Sciatic nerve (tissue), 2 donors: ENCODE results near the gene SPATA2L. TPM values are rescaled to one million over a fixed set of nuclear protein-coding genes. Genes with fewer than 3 reads are reported as not detected.

ENCODE experiments used
- ATAC-seq: fragments of 200-7000 bp; cut with Tn5 transposase; one replicate; pipeline ENCODE4 v1.9.1; 2020; ENCODE audit warnings: mild to moderate bottlenecking, moderate library complexity
- DNase-seq: peaks from one replicate; pipeline ENCODE4 v3.0.0-alpha.2; 2020; ENCODE audit warnings: low spot score
- intact Hi-C: fragments of 100-400 bp; cut with DNase I; formaldehyde crosslinking; loops from one replicate; pipeline ENCODE4 v1.14.2; 2022
- total RNA-seq: library from RNA; stranded (reverse); fragmentation: NEBNext Ultra II Directional; extraction: Animal tissue kit (Norgen Biotek cat#: 25700); gene quantifications from one replicate; pipeline ENCODE4 v1.2.1, GENCODE V29; 2021
- donor health status: DM: no; HTN: no; CAD: no.
- donor health status: DM: no; HTN: no; CAD: no.

SPATA2L gene, protein sequence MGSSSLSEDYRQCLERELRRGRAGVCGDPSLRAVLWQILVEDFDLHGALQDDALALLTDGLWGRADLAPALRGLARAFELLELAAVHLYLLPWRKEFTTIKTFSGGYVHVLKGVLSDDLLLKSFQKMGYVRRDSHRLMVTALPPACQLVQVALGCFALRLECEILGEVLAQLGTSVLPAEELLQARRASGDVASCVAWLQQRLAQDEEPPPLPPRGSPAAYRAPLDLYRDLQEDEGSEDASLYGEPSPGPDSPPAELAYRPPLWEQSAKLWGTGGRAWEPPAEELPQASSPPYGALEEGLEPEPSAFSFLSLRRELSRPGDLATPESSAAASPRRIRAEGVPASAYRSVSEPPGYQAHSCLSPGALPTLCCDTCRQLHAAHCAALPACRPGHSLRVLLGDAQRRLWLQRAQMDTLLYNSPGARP
- total RNA-seq: 10.6 TPM

DNA sequence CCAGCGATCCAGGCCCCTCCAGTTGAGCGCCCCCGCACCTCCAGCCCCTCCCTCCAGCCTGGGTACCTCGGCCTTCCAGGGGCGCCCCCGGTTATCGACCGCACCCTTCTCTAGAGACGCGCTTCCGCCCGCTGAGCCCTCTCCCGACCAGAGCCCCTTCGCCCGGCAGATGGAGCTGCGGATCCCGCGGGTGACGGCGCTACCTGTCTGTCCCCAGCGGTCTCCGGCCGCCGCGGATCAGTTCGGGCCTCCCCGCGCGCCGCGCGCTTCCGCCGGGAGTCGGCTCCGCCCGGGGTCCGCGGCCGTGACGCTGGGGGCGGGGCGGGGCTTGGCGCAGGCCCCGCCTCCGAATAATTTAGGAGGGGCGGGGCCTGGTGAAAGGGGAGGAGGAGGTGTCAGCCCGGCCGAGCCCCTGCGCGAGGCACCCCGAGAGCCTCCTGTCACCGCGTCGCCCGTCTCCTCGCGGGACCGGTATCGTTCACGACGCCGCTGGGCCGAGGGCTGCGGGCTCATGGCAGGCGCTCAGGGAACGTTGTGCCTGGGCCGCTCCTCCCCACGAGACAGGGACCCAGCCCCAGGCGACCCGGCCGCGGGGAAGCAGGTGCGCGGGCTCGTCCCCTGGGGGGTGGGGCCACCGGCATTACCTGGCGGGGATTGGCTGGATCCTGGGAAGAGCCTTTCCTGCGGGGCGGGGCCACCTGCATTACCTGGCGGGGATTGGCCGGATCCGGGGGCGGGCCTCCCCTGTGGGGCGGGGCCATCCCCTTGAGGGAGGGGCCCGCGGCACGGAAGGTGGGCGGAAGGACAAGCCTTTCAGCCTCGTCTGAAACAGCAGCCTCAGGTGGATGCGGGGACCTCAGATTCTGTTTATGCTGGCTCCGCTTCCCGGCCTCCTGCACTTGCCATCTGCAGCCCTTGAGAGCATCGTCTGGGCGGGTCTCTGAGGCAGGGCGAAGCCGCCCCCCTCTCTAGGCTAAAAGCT is at the start of gene SPATA2L:
SPATA2L (minus strand) TSS at position 281 of the 982 bp plus-strand sequence. CDS start 473 bp downstream, outside the sequence.
- DNase-seq: peak; percentile 88
- peak; percentile 60 for ATAC-seq
- intact Hi-C loops: no loop called here

DNA sequence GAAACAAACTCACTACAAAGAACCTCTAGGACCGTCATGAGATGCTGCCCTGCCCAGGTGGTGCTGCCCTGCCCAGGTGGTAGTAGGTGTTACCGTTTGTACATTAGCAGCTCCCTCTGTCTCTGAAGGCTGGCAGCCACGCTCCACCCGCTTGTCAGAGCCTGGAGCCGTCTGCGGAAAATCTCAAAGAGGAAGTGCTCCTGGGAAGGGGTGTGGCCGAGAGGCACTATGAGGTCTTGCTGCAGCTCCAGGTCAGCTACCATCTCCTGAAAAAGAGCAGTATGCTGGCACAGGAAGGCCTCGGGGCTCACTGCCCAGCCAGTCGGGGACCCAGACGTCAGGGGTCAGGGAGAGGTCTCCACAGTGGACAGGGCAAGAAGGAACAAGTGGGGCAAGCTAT is 48.1 kb upstream of the SPATA2L start:
- ATAC-seq: no peak
- no peak for DNase-seq
- intact Hi-C loops: no loop called here

DNA sequence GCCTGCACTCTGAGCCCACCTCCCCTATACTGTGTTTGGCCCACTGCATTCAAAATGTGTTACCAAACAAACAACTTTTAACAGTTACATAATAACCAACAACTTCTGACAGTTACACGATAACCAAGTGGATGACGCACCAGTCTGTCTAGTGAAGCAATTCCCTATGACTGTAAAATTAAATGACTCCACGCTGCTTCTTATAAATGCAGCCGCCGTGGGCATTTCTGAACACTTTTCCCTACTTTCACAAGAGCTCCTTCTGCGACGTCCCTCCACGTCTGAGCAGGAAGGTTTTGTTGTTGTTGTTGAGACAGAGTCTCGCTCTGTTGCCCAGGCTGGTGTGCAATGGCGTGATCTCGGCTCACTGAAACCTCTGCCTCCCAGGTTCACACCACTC is 47.4 kb upstream of the SPATA2L start:
- ATAC-seq (no peak), DNase-seq (no peak)
- intact Hi-C loops: no loop called here

DNA sequence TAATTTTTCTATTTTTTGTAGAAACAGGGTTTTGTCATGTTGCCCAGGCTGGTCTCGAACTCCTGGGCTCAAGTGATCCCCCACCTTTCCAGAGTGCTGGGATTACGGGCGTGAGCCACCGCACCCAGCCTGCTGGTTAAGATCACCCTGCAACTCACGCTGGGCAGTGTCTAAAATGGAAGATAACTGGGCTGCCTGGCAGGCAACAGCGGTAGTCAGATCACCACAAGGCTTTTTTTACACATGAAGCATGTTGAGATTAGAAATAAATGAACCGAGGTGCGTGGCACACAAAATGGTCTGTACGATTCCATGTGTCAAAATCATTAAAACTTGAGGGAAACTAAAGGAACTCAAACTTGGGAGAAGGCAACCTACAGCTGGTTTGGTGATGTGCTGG is 46.6 kb upstream of the SPATA2L start:
- intact Hi-C loops: no loop called here
- ATAC-seq (no peak), DNase-seq (no peak)

DNA sequence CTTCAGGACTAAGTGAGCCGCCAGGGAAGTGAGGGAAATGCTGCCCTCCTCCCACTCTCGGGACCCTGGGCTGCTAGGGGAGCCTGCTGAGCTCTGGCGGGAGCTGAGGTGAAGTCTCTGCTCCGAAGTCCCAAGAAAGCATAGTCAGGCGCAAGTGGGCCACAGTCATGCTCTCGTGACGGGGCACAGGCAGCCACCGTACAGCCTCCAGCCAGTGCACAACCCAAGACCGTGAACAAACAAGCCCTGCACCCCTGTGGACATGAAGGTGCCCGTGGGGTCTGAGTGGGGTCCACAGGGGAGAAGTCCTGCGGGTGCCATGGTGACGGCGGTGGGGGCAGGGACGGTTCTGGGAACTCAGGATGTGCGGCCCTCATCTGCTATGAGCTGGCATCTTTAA is 44.5 kb upstream of the SPATA2L start:
- intact Hi-C loops: no loop called here
- no peak for ATAC-seq
- no peak for DNase-seq

DNA sequence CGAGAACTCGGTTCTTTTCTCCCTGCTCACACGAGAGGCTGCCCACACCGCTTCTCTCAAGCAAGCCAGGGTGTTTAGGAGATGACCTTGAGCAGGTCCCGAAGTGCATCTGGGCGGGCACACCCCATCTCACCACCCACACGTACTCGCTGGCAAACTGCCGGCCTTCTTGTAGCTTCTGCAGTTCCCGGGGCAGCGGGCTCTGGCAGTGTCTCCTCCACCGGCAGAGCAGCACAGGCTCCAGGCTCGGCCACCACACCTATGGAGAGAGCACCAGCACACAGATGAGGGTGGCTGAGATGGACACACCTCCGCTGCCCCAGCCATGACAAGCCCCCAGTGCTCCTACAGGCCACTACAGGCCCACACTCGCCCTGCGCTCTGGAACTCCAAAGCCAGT is 43.3 kb upstream of the SPATA2L start:
- intact Hi-C loops: no loop called here
- DNase-seq: no peak
- no peak for ATAC-seq

DNA sequence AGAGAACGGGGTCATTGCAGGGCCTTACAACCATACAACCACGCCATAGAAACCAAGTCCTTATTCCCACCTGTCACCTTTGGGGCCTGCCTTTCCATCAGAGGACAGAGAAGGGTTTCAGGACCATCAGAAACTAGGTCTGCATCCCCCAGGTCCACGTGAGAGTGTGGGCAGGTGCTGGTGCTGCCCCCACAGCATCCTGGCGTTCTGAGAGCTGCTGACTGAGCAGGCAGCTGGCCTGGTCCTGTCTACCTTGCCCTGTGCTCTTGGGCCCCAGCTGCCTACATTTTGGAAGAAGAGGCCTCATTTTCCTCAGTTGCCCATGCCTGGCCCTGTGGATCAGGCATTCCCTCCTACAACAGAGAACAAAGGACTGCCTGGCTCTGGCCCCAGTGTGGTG is 41.4 kb upstream of the SPATA2L start:
- ATAC-seq: no peak
- intact Hi-C loops: no loop called here
- DNase-seq: no peak

DNA sequence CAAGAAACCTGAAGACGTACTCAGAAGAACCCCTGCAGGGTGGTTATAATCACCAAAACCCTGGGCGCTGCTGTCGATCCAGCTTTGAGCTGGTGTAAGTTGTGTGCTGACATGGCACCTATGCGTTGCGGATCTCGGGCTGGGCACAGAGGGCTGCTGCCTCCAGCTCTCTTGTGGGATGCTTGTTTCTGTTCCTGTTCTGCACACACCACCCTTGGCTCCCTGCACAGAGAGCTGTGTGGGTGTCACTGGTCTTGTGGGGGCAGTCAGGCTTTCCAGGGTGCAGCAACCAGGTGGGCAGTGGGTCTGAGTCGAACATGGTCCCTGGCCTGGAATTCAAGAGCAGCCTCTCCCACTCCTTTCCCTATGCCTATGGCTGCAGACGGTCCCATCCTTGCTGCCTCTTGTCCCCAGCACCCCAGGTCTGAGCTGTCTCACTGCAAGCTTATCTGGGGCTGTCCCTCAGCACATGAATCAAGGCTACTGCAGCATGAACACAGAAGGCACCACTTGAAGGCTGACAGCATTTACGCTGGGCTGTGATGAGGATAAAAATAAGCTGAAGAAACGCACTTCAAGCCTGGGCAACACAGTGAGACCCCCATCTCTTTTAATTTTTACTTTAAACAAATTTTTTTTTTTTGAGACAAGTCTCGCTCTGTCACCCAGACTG is 40.0 kb upstream of the SPATA2L start:
- intact Hi-C loops: no loop called here
- ATAC-seq (no peak), DNase-seq (no peak)

DNA sequence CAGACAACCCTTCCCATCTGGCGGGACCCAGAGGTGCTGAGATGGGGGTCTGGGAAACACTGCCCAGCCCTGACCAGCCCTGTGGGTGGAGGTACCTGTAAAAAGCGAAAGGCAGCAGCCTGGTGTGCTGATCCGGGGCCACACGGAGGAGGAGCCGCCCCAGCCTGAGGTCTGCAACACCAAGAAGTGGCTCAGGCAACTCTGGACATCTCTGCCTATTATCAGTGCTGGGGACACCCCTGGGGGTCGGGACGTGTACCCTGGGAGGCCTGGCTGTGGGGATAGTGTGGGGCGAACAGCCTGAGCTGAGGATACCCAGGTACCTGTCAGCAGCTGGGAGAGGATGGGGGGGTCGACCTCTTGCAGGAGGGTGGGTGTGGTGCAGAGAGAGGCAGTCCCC is 37.9 kb upstream of the SPATA2L start:
- no peak for ATAC-seq
- no peak for DNase-seq
- intact Hi-C loops: no loop called here

DNA sequence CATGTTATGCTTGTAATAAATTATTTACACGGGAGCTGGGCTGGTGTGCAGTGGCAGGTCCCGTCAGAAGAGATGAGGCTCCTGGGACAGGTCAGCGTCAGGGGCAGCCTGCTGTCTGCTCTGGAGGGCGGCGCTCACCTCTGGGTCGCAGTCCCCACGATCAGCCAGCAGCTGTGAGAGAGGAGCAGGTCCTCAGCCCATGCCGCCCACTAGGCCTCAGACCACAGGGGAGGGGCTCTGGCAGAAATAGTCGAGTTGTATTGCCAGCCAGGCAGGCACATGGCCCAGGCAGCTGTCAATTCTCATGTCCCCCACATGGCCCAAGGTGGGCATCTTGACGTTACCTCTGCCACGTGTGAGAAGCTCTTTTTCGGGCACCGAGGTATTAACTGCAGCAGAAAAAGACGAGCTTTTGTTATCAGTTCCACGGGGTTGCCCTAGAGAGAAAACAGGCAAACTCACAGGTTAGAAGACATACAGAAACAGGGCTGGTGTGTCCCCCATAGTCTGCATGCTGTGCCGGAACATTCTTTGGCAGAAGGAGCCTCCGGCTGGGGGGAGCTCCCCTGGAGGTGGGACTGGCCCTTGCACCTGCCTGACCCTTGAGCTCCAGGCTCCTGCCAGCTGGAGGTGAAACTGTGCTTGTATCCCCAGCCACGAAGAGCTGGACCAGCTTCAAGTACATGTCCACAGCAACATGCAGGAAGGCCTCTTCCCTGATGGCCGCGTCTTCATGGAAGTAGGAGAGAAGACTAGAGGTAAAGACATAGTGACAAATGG is 37.2 kb upstream of the SPATA2L start:
- DNase-seq (no peak), ATAC-seq (peak; percentile 9)
- intact Hi-C loops: no loop called here

DNA sequence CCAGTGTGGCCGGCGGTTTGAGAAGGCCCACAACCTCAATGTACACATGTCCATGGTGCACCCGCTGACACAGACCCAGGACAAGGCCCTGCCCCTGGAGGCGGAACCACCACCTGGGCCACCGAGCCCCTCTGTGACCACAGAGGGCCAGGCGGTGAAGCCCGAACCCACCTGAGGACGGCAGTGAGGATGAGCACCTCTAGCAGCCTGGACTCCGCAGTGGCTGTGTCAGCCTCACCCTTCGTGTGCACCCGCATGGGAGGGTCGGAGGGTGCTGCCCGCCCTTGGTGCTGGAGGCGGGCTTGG is 36.5 kb upstream of the SPATA2L start:
- DNase-seq: no peak
- intact Hi-C loops: no loop called here
- ATAC-seq: no peak

DNA sequence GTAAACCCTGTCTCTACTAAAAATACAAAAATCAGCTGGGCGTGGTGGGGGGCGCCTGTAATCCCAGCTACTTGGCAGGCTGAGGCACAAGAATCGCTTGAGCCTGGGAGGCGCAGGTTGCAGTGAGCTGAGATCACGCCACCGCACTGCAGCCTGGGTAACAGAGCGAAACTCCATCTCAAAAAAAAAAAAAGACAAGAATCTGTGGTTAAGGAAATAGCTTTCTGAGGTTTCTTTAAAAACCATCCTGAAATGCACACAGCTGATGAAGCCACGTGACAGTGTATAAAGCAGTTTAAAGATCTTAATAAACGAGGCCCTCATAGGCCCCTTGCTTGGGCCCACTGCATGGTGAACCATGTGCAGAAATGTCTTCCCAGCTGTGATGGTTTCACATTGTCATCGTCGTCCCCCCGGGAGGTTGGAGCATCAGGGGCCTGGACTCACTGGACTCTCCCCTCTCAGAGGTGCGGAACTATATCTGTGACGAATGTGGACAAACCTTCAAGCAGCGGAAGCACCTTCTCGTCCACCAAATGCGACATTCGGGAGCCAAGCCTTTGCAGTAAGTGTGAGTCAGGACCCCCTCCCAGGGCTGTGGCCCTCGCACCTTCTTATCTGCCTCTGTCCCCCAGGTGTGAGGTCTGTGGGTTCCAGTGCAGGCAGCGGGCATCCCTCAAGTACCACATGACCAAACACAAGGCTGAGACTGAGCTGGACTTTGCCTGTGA is 36.0 kb upstream of the SPATA2L start:
- no peak for ATAC-seq

DNA sequence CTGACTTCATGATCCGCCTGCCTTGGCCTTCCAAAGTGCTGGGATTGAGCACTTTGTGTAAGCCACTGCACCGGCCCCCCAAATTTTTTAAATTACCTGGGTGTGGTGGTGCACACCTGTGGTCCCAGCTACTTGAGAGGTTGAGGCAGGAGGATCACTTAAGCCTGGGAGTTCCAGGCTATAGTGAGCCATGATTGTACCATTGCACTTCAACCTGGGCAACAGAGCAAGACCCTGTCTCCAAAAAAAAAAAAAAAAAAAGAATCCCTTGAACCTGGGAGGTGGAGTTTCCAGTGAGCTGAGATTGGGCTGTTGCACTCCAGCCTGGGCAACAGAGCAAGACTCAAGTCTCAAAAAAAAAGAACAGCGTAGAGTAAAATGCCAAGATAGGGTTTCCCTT is 35.0 kb upstream of the SPATA2L start:
- ATAC-seq: no peak
- intact Hi-C loops: no loop called here
- no peak for DNase-seq

More for the DNA sequence above, 36.0 kb upstream of the SPATA2L start:
- DNase-seq: no peak
- intact Hi-C loops: no loop called here

DNA sequence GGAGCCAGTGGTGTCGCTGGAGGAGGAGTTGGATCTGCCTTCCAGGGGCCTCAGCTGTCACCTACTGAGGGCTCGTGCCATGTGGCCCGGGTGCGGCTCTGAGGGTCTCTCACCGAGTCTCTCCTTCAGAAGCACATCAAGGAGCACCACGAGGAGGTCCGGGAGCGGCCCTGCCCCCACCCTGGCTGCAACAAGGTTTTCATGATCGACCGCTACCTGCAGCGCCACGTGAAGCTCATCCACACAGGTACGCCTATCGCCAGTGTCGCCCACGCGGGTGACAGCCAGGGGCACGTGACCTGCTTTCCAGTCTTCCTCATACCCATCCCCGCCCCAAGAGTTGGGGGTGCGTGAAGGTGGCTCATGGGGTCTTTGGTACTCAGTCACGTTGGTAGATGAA is 32.3 kb upstream of the SPATA2L start:
- intact Hi-C loops: no loop called here
- DNase-seq: no peak
- ATAC-seq: no peak

DNA sequence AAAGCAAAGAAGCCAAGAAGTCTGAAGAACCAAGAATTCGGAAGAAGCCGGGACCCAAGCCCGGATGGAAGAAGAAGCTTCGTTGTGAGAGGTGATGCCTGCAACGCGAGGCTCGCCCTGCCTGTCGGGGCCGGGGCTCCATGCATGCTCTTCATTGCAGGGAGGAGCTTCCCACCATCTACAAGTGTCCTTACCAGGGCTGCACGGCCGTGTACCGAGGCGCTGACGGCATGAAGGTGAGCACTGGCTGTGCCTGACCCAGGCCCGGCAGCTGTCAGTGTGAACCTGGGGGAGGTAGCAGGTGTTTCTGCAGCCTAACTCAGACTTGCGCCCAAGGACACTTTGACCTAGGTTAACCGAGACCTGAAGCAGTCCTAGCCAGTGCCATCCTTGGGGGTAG is 31.8 kb upstream of the SPATA2L start:
- ATAC-seq: no peak
- DNase-seq: no peak
- intact Hi-C loops: no loop called here

DNA sequence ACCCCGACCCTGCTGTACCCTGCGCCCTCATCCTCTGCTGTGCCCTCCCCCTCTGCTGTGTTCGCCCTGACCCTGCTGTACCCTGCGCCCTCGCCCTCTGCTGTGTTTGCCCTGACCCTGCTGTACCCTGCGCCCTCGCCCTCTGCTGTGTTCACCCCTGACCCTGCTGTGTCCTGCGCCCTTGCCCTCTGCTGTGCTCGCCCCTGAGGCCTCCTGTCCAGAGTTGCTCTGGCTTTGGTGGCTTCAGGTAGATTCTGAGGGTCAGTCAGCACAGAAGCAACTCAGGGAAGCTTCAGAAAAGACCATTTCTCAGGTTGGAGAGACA is 31.4 kb upstream of the SPATA2L start:
- no peak for DNase-seq
- intact Hi-C loops: no loop called here
- ATAC-seq: no peak

DNA sequence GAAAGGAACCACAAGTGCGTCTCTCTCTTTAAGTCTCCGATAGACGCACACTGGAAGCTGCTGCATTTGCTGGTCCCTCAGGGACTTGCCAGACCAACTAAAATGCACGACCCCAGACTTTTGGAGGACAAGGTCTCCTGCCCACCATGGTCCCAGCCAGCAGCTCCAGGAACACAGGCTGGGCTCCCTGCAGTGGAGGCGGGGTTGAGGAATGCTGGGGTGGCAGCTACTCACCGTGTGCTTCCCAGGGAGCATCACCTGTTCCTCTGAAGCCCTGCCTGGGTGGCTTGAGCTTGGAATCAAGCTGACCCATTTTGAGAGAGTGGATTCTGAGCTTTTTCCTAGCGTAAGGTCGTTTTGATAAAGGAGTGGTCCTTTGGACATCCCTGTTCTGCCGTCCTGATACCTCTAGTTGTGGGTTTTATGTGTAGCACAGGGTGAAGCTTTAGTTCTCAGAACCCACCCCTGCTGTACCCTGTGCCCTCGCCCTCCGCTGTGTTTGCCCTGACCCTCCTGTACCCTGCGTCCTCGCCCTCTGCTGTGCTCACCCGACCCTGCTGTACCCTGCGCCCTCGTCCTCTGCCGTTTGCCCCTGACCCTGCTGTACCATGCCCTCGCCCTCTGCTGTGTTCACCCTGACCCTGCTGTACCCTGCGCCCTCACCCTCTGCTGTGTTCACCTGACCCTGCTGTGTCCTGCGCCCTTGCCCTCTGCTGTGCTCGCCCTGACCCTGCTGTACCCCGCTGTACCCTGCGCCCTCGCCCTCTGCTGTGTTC is 30.8 kb upstream of the SPATA2L start:
- DNase-seq: no peak
- peak; percentile 10 for ATAC-seq
- intact Hi-C loops: no loop called here
